Fibroblast of lung (primary cell): Measurements from ENCODE around the gene ASXL3. TPM values are rescaled to one million over a fixed set of nuclear protein-coding genes. Genes with fewer than 3 reads are reported as not detected.

ENCODE experiments used
- DNase-seq, 2 donors: peaks; one replicate each; pipeline versions ENCODE4 v3.0.0 to v3.0.0-alpha.2; 2010; ENCODE audit warnings: low read depth in 2 of 2
- H2AFZ ChIP-seq: 2 replicates; pipeline ENCODE4 v1.5.1; 2012; ENCODE audit warnings: low read length, control low read depth, inconsistent platforms
- H3K27ac ChIP-seq: 2 replicates; pipeline ENCODE4 v1.5.1; 2011; ENCODE audit warnings: low read length, control low read depth; ENCODE audit not compliant: insufficient read depth
- H3K27me3 ChIP-seq: 2 replicates; pipeline ENCODE4 v1.5.1; 2011; ENCODE audit warnings: mild to moderate bottlenecking, low read length; ENCODE audit not compliant: control insufficient read depth, insufficient read depth
- H3K36me3 ChIP-seq: 2 replicates; pipeline ENCODE4 v1.5.1; 2011; ENCODE audit warnings: low read length; ENCODE audit not compliant: control insufficient read depth, insufficient read depth
- H3K4me1 ChIP-seq: 2 replicates; pipeline ENCODE4 v1.5.1; 2011; ENCODE audit warnings: low read length; ENCODE audit not compliant: control insufficient read depth, insufficient read depth; ENCODE audit errors: extremely low read depth
- H3K4me2 ChIP-seq: 2 replicates; pipeline ENCODE4 v1.5.1; 2011; ENCODE audit warnings: low read length, control low read depth; ENCODE audit not compliant: insufficient read depth; ENCODE audit errors: extremely low read depth
- H3K4me3 ChIP-seq, 4 experiments: fragments of 200-600 bp in 1 of 4; sonication (generic) in 1 of 4; replicated peaks in 1 of 4; 2 replicates each; pipeline ENCODE4 v1.5.1; 2011 to 2016; ENCODE audit warnings: low read length in 4 of 4, low read depth in 3 of 4, mild to moderate bottlenecking in 3 of 4, control low read depth in 2 of 4, inconsistent platforms in 1 of 4, mixed read lengths in 1 of 4; ENCODE audit not compliant: insufficient read depth in 1 of 4; ENCODE audit errors: control extremely low read depth in 1 of 4
- H3K79me2 ChIP-seq: 2 replicates; pipeline ENCODE4 v1.5.1; 2012; ENCODE audit warnings: mild to moderate bottlenecking, low read length, inconsistent platforms; ENCODE audit not compliant: control insufficient read depth, insufficient read depth
- H3K9ac ChIP-seq: 2 replicates; pipeline ENCODE4 v1.5.1; 2011; ENCODE audit warnings: mild to moderate bottlenecking, low read length, control low read depth; ENCODE audit not compliant: insufficient read depth
- H3K9me3 ChIP-seq: 2 replicates; pipeline ENCODE4 v1.5.1; 2012; ENCODE audit warnings: low read depth, low read length; ENCODE audit not compliant: control insufficient read depth, insufficient read depth
- H4K20me1 ChIP-seq: 2 replicates; pipeline ENCODE4 v1.5.1; 2011; ENCODE audit warnings: low read length; ENCODE audit not compliant: control insufficient read depth, insufficient read depth; ENCODE audit errors: extremely low read depth
- EZH2 ChIP-seq: IDR thresholded peaks from 2 replicates; pipeline ENCODE4 v1.5.1; 2012; ENCODE audit warnings: low read length, control low read depth, mild to moderate bottlenecking; ENCODE audit errors: missing control alignments
- polyA plus RNA-seq, 2 donors: library from polyadenylated mRNA; depleted of rRNA in 1 of 2; stranded (reverse) in 1 of 2; unstranded in 1 of 2; fragments of >200 nt; gene quantifications; 2 replicates each; pipeline ENCODE4 v1.2.1, GENCODE V29; 2011 to 2012; ENCODE audit warnings: missing spikeins in 1 of 2
- total RNA-seq: library from RNA; depleted of rRNA; stranded (reverse); fragments of >200 nt; gene quantifications from 2 replicates; pipeline ENCODE4 v1.2.1, GENCODE V29; 2014
- TF ChIP-seq, protein P1 (sequence below), 2 donors: IDR thresholded peaks in 1 of 2; conservative IDR thresholded peaks in 1 of 2; 1 replicate in 1 of 2; 2 replicates in 1 of 2; pipeline ENCODE4 v1.5.1; 2011 to 2012; ENCODE audit warnings: low read length in 2 of 2, control low read depth in 1 of 2, inconsistent platforms in 1 of 2, low read depth in 1 of 2, mild to moderate bottlenecking in 1 of 2

Gene ASXL3
- total and polyA plus RNA-seq, 2 donors (not counting 1 experiment from before 2014, with no cell fraction given), result 0.06 to 0.66 TPM

DNA sequence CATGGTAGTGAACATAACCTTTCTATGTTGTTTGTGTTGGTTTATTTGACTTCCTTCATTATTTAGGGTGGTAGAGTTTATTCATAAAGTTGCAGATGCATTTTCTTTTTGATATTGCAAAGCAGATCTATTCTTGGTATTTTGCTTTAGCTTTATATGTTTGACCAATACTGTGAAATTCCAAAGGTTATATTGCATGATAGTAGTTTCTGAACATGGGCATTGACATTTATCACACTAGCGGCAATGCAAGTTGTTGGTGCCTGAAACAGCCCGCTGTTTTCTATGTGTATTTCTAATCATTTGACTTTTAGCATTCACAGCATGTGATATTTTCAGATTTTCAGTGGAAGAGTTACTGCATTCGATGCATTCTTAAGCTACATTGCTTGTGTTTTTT, 87.2 kb downstream of the ASXL3 start:
- H3K9ac ChIP-seq, result no peak overlapping the region
- no peaks in the 10 kb centered on the region for H3K27me3 ChIP-seq
- H3K4me1 ChIP-seq, result no peaks in the 10 kb centered on the region
- TF ChIP-seq, protein P1, sequence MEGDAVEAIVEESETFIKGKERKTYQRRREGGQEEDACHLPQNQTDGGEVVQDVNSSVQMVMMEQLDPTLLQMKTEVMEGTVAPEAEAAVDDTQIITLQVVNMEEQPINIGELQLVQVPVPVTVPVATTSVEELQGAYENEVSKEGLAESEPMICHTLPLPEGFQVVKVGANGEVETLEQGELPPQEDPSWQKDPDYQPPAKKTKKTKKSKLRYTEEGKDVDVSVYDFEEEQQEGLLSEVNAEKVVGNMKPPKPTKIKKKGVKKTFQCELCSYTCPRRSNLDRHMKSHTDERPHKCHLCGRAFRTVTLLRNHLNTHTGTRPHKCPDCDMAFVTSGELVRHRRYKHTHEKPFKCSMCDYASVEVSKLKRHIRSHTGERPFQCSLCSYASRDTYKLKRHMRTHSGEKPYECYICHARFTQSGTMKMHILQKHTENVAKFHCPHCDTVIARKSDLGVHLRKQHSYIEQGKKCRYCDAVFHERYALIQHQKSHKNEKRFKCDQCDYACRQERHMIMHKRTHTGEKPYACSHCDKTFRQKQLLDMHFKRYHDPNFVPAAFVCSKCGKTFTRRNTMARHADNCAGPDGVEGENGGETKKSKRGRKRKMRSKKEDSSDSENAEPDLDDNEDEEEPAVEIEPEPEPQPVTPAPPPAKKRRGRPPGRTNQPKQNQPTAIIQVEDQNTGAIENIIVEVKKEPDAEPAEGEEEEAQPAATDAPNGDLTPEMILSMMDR (conservative IDR thresholded peaks at IDR 0.05 in 1 of 2, IDR thresholded peaks at IDR 0.05 in 1 of 2; ENCODE audit: low read depth in 1 of 2, low read length in 2 of 2), result no peak
- TF ChIP-seq EZH2, result no peak
- H3K4me3 ChIP-seq, result no peak overlapping the region
- no peaks in the 10 kb centered on the region for H4K20me1 ChIP-seq
- no peaks in the 10 kb centered on the region for H3K79me2 ChIP-seq
- no peaks in the 10 kb centered on the region for H3K36me3 ChIP-seq
- no peak for DNase-seq
- H2AFZ ChIP-seq, result no peak overlapping the region
- H3K27ac ChIP-seq, result no peak overlapping the region
- H3K9me3 ChIP-seq, result no peaks in the 10 kb centered on the region
- H3K4me2 ChIP-seq, result no peak overlapping the region

DNA sequence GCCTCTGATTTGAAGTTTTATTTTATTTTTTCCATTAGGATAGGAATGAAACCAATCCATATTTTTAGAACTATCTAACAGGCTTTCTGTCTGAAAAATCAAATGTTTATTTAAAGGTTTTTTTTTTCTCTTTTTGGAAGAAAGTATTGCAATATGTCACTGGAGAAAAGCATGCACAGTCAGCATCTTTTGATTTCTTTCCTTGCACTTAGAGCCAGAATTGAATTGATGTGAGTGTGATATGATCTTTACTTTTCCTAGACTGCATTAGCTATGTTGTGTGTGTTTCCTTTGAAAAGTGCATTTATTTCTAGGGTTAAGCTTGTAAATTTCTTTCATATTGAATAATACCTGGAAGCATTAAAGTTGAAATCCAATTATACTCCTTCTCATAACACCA, 87.6 kb downstream of the ASXL3 start:
- Histone ChIP-seq H3K27ac (no peak overlapping the region), H3K9me3 (no peaks in the 10 kb centered on the region), H3K27me3 (no peaks in the 10 kb centered on the region), H4K20me1 (no peaks in the 10 kb centered on the region), H2AFZ (no peak overlapping the region), H3K79me2 (no peaks in the 10 kb centered on the region), H3K4me3 (no peak overlapping the region), H3K36me3 (no peaks in the 10 kb centered on the region), H3K4me1 (no peaks in the 10 kb centered on the region), H3K9ac (no peak overlapping the region), H3K4me2 (no peak overlapping the region)
- no peak for DNase-seq
- no peak for TF ChIP-seq EZH2
- TF ChIP-seq, protein P1 (conservative IDR thresholded peaks at IDR 0.05 in 1 of 2, IDR thresholded peaks at IDR 0.05 in 1 of 2; ENCODE audit: low read depth in 1 of 2, low read length in 2 of 2), result no peak

DNA sequence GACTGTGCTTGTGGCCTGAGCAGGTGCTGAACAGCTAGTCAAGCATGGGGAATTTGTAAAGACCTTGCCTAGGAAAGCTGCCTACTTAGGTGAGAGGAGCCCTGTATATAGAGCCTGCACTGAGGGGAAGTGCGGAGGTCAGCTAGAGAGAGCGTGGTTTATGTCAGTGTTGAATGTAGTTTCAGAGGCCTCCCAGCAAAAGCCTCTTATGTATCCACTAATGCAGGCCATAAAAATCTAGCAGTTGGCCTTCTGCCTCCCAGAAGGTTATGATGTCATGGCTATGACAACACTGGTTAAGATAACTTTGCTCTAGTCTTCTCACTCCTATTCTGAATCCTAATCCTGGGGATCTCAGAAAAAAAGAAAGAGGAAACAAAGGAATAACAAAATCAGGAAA, 88.9 kb downstream of the ASXL3 start:
- no peak overlapping the region for H3K4me3 ChIP-seq
- DNase-seq, result no peak
- H3K27me3 ChIP-seq, result no peaks in the 10 kb centered on the region
- no peaks in the 10 kb centered on the region for H3K79me2 ChIP-seq
- no peak overlapping the region for H3K27ac ChIP-seq
- no peaks in the 10 kb centered on the region for H3K4me1 ChIP-seq
- no peak overlapping the region for H3K9ac ChIP-seq
- no peaks in the 10 kb centered on the region for H3K9me3 ChIP-seq
- no peaks in the 10 kb centered on the region for H4K20me1 ChIP-seq
- H2AFZ ChIP-seq, result no peak overlapping the region
- no peak for TF ChIP-seq EZH2
- TF ChIP-seq, protein P1 (conservative IDR thresholded peaks at IDR 0.05 in 1 of 2, IDR thresholded peaks at IDR 0.05 in 1 of 2; ENCODE audit: low read depth in 1 of 2, low read length in 2 of 2), result no peak
- no peak overlapping the region for H3K4me2 ChIP-seq
- no peaks in the 10 kb centered on the region for H3K36me3 ChIP-seq
